GM12873 (cell line): Measurements from ENCODE around the gene CUX1.

Experiments used
- TF ChIP-seq, protein P1 (sequence below): IDR thresholded peaks from 2 replicates; pipeline ENCODE4 v1.5.1; 2012; ENCODE audit warnings: low read depth, mild to moderate bottlenecking, moderate library complexity, low read length, control low read depth; ENCODE audit not compliant: insufficient read depth; ENCODE audit errors: missing control alignments

Gene CUX1

GRCh38 chr7:101901661-101902491 is 84.5 kb downstream of the CUX1 start:
- TF ChIP-seq, protein P1, sequence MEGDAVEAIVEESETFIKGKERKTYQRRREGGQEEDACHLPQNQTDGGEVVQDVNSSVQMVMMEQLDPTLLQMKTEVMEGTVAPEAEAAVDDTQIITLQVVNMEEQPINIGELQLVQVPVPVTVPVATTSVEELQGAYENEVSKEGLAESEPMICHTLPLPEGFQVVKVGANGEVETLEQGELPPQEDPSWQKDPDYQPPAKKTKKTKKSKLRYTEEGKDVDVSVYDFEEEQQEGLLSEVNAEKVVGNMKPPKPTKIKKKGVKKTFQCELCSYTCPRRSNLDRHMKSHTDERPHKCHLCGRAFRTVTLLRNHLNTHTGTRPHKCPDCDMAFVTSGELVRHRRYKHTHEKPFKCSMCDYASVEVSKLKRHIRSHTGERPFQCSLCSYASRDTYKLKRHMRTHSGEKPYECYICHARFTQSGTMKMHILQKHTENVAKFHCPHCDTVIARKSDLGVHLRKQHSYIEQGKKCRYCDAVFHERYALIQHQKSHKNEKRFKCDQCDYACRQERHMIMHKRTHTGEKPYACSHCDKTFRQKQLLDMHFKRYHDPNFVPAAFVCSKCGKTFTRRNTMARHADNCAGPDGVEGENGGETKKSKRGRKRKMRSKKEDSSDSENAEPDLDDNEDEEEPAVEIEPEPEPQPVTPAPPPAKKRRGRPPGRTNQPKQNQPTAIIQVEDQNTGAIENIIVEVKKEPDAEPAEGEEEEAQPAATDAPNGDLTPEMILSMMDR: no peak

DNA sequence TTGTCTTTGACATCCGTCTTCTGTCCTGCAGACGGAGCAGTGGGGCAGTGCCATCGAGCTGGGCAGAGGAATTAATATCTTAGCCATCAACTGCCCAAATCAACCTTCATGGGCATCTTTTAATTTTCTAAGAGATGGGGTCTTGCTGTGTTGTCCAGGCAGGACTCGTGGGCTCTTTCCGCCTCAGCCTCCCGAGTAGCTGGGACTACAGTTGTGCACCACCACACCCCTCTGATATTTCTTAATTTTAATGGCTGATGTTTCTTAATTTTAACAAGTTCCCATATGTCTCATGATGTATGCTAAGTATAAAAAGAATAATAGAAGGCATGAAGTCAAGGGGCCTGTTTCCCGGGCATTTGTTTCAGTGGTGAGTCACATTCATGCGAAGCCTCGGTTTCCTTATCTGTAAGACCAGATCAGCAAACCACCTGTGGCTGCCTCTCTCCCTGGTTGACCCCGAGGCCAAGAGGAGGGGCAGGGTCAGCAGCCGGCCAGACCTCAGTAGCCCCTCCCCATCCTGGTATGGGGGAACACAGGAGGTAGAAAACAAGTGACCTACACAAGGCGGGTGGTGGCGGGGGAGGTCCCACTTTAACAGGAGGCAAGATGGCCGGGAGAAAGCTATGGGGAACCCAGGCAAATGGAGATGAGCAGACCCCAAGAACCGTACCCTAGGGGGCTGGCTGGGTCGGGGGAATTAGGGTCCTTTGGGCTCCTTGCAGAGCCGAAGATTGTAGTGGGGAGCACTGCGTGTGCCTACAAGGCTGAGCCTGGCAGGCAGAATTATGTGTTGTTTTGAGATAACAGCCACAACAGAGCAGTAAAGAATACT is 85.5 kb downstream of the CUX1 start:
- TF ChIP-seq, protein P1: no peak

DNA sequence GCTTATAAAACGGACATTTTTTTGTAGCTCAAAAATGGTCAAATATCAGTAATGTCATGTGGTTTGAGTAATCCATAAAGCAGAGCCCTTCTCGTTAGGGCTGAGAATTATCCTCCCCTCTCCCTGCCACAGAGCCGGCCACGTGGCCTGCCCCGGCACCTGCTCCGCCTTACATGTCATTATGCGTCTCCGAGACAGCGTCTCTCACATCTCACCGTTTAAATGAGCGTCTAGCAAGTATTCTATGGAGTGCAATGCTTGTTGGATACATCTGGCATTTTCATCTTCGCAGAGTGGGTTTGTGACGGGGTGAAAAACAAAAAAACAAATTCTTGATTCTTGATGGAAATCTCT is 86.1 kb downstream of the CUX1 start:
- TF ChIP-seq, protein P1: no peak

DNA sequence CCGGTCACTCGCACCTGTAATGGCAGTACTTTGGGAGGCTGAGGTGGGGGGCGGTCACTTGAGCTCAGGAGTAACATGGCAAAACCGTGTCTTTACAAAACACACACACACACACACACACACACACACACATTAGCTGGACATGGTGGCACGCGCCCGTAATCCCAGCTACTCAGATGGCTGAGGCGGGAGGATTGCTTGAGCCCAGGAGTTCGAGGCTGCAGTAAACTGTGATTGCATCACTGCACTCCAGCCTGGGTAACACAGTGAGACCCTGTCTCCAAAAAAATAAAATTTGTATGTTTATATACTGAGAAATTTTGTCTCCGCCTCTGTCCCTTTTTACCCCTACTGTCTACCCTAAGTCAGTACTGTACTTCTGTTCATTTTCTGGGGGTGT is 86.6 kb downstream of the CUX1 start:
- TF ChIP-seq, protein P1: no peak

GRCh38 chr7:101905203-101905865 is 87.9 kb downstream of the CUX1 start:
- TF ChIP-seq, protein P1: no peak

GRCh38 chr7:101906291-101907240 is 89.1 kb downstream of the CUX1 start:
- TF ChIP-seq, protein P1: no peak
